A673 (cell line): ENCODE measurements around the gene RNF141. TPM values are rescaled to one million over a fixed set of nuclear protein-coding genes. Genes with fewer than 3 reads are reported as not detected.

Experiments used
- BruUV-seq: library from RNA; stranded (reverse); fragments of 400-500 nt; replicated peaks from 2 replicates; lab custom pipeline; 2021; lab: Mats Ljungman, UMichigan
- CTCF ChIA-PET: fragments of 300-600 bp; sonication (Branson Sonifier 250); formaldehyde crosslinking; loops from one replicate; lab custom pipeline; 2022; ENCODE audit warnings: antibody characterized with exemption; lab: Charles Lee
- POLR2A ChIA-PET: fragments of 300-600 bp; sonication (Branson Sonifier 250); formaldehyde crosslinking; loops from one replicate; lab custom pipeline; 2022; ENCODE audit warnings: antibody characterized with exemption; ENCODE audit not compliant: low non-redundant PET; lab: Charles Lee
- DNase-seq: peaks from one replicate; pipeline ENCODE4 v3.0.0-alpha.2; 2015; ENCODE audit warnings: low spot score
- H3K27ac ChIP-seq: fragments of 200-600 bp; sonication (generic); 2 replicates; pipeline ENCODE4 v1.5.1; 2016; ENCODE audit warnings: mixed run types, low read depth, mild to moderate bottlenecking, mixed read lengths, antibody characterized with exemption, low read length; ENCODE audit not compliant: poor library complexity, severe bottlenecking
- H3K27me3 ChIP-seq: fragments of 200-600 bp; sonication (generic); replicated peaks from 2 replicates; pipeline ENCODE4 v1.6.1; 2017; ENCODE audit warnings: mixed run types, low read depth, mild to moderate bottlenecking, mixed read lengths, antibody characterized with exemption, low read length; ENCODE audit not compliant: insufficient read depth, poor library complexity
- H3K36me3 ChIP-seq: fragments of 200-600 bp; sonication (generic); 2 replicates; pipeline ENCODE4 v1.6.1; 2016; ENCODE audit warnings: mixed run types, mild to moderate bottlenecking, mixed read lengths, antibody characterized with exemption, low read length; ENCODE audit not compliant: insufficient read depth, poor library complexity, severe bottlenecking
- H3K4me1 ChIP-seq: fragments of 200-600 bp; sonication (generic); 2 replicates; pipeline ENCODE4 v1.6.1; 2017; ENCODE audit warnings: mixed run types, mild to moderate bottlenecking, mixed read lengths, antibody characterized with exemption, low read length; ENCODE audit not compliant: insufficient read depth, poor library complexity, severe bottlenecking
- H3K4me3 ChIP-seq: fragments of 200-600 bp; sonication (generic); 2 replicates; pipeline ENCODE4 v1.5.1; 2016; ENCODE audit warnings: low read depth, mixed run types, mild to moderate bottlenecking, mixed read lengths, low read length; ENCODE audit not compliant: poor library complexity, severe bottlenecking
- H3K9me3 ChIP-seq: fragments of 200-600 bp; sonication (generic); 2 replicates; pipeline ENCODE4 v1.6.1; 2016; ENCODE audit warnings: mixed run types, low read depth, mild to moderate bottlenecking, mixed read lengths, antibody characterized with exemption, low read length; ENCODE audit not compliant: poor library complexity, severe bottlenecking
- EZH2 ChIP-seq: fragments of 200-600 bp; sonication (generic); IDR thresholded peaks from 2 replicates; pipeline ENCODE4 v1.6.1; 2017; ENCODE audit warnings: borderline replicate concordance, low read depth, mild to moderate bottlenecking, mixed read lengths, antibody characterized with exemption, low read length; ENCODE audit not compliant: poor library complexity, severe bottlenecking
- intact Hi-C: fragments of 100-400 bp; cut with micrococcal nuclease; formaldehyde crosslinking; loops from one replicate; pipeline ENCODE4 v1.10.0; 2022; ENCODE audit not compliant: unreplicated experiment
- total RNA-seq: library from RNA; stranded (reverse); gene quantifications from 2 replicates; pipeline ENCODE4 v1.2.3, GENCODE V29; 2021
- TF ChIP-seq, protein P1 (sequence below): fragments of 300-800, 200-600 bp; sonication (generic); conservative IDR thresholded peaks from 2 replicates; pipeline ENCODE4 v1.5.1; 2017; ENCODE audit warnings: low read depth, mild to moderate bottlenecking, antibody characterized with exemption, low read length, moderate library complexity, mixed read lengths

The RNF141 gene
- total RNA-seq, 1 experiment from 2014 or later = 36.4 TPM

DNA sequence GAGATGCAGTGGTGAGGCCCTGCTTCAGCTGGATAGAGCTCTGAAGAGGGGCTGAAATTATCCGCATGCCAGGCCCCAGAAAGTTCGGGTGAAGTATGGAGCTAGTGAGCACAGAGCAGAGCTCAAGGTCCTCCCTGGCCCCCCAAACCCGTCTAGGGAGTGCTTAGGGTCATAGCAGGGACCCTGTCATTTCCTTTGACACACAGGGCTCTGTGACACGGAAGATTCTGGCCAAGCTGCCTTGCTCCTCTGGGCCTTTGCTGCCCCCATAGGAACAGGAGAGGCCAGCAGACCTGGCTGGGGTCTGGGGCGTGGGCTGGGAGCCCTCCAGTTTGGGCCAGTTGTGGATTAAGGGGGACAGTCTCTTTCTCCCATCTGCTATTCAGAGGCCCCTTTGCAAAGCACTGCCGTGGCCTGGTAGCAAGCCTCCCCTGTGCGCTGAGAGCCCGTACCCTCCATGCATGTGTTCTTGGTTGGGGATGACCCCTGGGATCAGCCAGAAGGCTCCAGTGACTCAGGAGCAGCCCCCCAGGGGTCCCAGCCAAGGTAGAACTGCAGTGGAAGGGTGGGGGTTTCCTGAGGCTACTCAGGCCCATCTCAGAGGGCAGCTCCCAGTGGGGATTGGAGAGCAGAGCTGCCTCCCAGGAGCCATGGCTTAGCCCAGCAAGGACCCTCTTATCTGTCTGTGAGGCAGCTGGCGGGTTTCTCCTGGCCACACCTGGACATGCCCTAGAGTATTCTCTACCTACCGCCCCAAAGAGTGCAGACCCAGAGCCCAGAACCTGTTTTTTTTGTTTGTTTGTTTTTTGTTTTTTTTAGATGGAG, 42.3 kb downstream of the RNF141 start:
- intact Hi-C loops = no loop called here
- H3K4me1 ChIP-seq = no peaks in the 10 kb centered on the region
- no peaks in the 10 kb centered on the region for H3K27me3 ChIP-seq
- H3K36me3 ChIP-seq = no peaks in the 10 kb centered on the region
- H3K9me3 ChIP-seq = no peaks in the 10 kb centered on the region
- ChIA-PET CTCF (no interaction called here), POLR2A (no interaction called here)
- no peak overlapping the region for H3K4me3 ChIP-seq
- no peak for TF ChIP-seq EZH2
- TF ChIP-seq, protein P1, sequence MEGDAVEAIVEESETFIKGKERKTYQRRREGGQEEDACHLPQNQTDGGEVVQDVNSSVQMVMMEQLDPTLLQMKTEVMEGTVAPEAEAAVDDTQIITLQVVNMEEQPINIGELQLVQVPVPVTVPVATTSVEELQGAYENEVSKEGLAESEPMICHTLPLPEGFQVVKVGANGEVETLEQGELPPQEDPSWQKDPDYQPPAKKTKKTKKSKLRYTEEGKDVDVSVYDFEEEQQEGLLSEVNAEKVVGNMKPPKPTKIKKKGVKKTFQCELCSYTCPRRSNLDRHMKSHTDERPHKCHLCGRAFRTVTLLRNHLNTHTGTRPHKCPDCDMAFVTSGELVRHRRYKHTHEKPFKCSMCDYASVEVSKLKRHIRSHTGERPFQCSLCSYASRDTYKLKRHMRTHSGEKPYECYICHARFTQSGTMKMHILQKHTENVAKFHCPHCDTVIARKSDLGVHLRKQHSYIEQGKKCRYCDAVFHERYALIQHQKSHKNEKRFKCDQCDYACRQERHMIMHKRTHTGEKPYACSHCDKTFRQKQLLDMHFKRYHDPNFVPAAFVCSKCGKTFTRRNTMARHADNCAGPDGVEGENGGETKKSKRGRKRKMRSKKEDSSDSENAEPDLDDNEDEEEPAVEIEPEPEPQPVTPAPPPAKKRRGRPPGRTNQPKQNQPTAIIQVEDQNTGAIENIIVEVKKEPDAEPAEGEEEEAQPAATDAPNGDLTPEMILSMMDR = no peak
- no peak overlapping the region for H3K27ac ChIP-seq
- DNase-seq = no peak
- no TSS peak for BruUV-seq

DNA sequence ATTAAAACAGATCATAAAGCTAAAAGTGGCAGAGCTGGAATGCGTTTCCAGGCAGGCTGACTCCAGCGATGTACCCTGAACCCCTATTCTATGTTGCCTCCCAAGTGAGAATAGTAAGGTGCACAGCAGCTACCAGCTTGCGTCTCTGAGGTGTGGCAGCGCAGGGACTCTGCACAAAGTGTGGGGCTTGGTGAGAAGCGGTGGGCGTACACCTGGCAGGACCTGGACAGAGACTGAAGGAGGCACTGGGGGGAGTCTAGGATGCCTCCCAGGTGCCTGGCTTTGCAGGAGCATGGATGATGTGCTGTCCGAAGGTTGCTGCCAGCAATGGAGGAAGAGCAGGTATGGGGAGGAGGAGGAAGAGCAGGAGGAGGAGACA, 43.0 kb downstream of the RNF141 start:
- Histone ChIP-seq H3K4me1 (no peaks in the 10 kb centered on the region), H3K9me3 (no peaks in the 10 kb centered on the region), H3K36me3 (no peaks in the 10 kb centered on the region), H3K27ac (no peak overlapping the region), H3K27me3 (no peaks in the 10 kb centered on the region), H3K4me3 (no peak overlapping the region)
- DNase-seq = no peak
- intact Hi-C loops = no loop called here
- TF ChIP-seq EZH2 = no peak
- TF ChIP-seq, protein P1 = no peak
- CTCF ChIA-PET = no interaction called here
- POLR2A ChIA-PET = no interaction called here
- no TSS peak for BruUV-seq

- no peaks in the 10 kb centered on the region for H3K4me1 ChIP-seq
- intact Hi-C loops = no loop called here
- no peak for TF ChIP-seq EZH2
- TF ChIP-seq, protein P1 = no peak
- POLR2A ChIA-PET = no interaction called here
- no peaks in the 10 kb centered on the region for H3K9me3 ChIP-seq
- CTCF ChIA-PET = no interaction called here
- BruUV-seq = no TSS peak
- no peaks in the 10 kb centered on the region for H3K36me3 ChIP-seq
- no peak overlapping the region for H3K27ac ChIP-seq
- DNase-seq = no peak
- H3K27me3 ChIP-seq = no peaks in the 10 kb centered on the region
- no peak overlapping the region for H3K4me3 ChIP-seq
Measured at GRCh38 chr11:10497371-10498021, 43.5 kb downstream of the RNF141 start.
